Ascending aorta (tissue), 2 donors: Measurements from ENCODE around the gene EIF5. TPM values are rescaled to one million over a fixed set of nuclear protein-coding genes. Genes with fewer than 3 reads are reported as not detected.

ENCODE experiments used
- DNase-seq, 2 donors: peaks; one replicate each; pipeline ENCODE4 v3.0.0-alpha.2; 2019; ENCODE audit warnings: low spot score in 2 of 2
- H3K27ac ChIP-seq, 2 donors: fragments of 200-600 bp; sonication (generic); one replicate each; pipeline ENCODE4 v1.5.1; 2016 to 2017; ENCODE audit warnings: mild to moderate bottlenecking in 1 of 2
- H3K27me3 ChIP-seq: fragments of 200-600 bp; sonication (generic); one replicate; pipeline ENCODE4 v1.5.1; 2017
- H3K36me3 ChIP-seq, 2 donors: fragments of 200-600 bp; sonication (generic); one replicate each; pipeline ENCODE4 v1.5.1; 2016
- H3K4me1 ChIP-seq, 2 donors: fragments of 200-600 bp; sonication (generic); one replicate each; pipeline ENCODE4 v1.5.1; 2016 to 2017; ENCODE audit warnings: mild to moderate bottlenecking in 1 of 2
- H3K4me3 ChIP-seq, 2 donors: fragments of 200-600 bp; sonication (generic); one replicate each; pipeline ENCODE4 v1.5.1; 2016 to 2017; ENCODE audit warnings: mild to moderate bottlenecking in 1 of 2
- H3K9me3 ChIP-seq, 2 donors: fragments of 200-600 bp; sonication (generic); one replicate each; pipeline ENCODE4 v1.5.1; 2016
- intact Hi-C: fragments of 100-400 bp; cut with DNase I; formaldehyde crosslinking; loops from one replicate; pipeline ENCODE4 v1.15.1; 2023
- total RNA-seq: library from RNA; depleted of rRNA; stranded (reverse); fragments of >200 nt; gene quantifications from one replicate; pipeline ENCODE4 v1.1.0, GENCODE V29; 2016
- TF ChIP-seq, protein P1 (sequence below), 3 experiments: fragments of 200-600 bp in 2 of 3; fragments of 450-650 bp in 1 of 3; sonication (generic) in 2 of 3; IDR thresholded peaks; one replicate each; pipeline ENCODE4 v1.5.1; 2016 to 2019; ENCODE audit warnings: antibody characterized with exemption in 3 of 3, mild to moderate bottlenecking in 1 of 3, moderate library complexity in 1 of 3

Gene EIF5
- total RNA-seq, 1 donor from 2014 or later = 85.5 TPM

DNA sequence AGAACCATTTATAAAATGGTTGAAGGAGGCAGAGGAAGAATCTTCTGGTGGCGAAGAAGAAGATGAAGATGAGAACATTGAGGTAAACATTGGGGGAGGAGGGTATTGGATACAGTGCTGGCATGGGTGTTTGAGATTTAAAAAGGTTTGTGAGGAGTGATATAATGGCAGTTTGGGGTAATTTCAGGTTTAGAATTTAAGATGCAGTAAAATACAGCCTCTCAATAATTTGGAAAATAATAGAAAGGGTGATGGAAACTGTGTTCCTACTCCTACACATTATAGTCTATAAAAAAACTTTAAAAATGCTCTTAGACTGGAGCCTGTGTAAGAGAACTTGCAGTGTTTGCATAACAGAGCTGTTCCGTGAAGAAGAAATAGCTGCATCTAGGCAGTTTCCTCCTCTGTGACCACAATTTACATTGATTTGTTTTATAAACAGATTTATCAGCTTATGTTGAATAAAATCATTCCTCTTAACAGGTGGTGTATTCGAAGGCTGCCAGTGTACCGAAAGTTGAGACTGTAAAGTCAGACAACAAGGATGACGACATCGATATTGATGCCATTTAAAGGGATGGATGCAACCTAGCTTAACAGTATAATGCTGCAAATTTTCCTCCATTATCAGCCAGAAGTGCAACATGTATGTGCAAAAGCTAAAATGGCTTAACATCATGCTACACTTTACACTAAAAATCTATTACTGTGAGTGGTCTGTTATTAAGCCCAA lies 6.6 kb downstream of the EIF5 start:
- TF ChIP-seq, protein P1, sequence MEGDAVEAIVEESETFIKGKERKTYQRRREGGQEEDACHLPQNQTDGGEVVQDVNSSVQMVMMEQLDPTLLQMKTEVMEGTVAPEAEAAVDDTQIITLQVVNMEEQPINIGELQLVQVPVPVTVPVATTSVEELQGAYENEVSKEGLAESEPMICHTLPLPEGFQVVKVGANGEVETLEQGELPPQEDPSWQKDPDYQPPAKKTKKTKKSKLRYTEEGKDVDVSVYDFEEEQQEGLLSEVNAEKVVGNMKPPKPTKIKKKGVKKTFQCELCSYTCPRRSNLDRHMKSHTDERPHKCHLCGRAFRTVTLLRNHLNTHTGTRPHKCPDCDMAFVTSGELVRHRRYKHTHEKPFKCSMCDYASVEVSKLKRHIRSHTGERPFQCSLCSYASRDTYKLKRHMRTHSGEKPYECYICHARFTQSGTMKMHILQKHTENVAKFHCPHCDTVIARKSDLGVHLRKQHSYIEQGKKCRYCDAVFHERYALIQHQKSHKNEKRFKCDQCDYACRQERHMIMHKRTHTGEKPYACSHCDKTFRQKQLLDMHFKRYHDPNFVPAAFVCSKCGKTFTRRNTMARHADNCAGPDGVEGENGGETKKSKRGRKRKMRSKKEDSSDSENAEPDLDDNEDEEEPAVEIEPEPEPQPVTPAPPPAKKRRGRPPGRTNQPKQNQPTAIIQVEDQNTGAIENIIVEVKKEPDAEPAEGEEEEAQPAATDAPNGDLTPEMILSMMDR (IDR thresholded peaks at IDR 0.05) = no peak
- H3K4me1 ChIP-seq = peaks cover 0 to 8% of the 10 kb centered on the region in 2 donors
- intact Hi-C loops = no loop called here
- no peak for DNase-seq
- H3K36me3 ChIP-seq = peaks cover 83 to 93% of the 10 kb centered on the region in 2 donors
- H3K27me3 ChIP-seq = no peaks in the 10 kb centered on the region
- H3K4me3 ChIP-seq = no peak overlapping the region
- no peaks in the 10 kb centered on the region for H3K9me3 ChIP-seq
- no peak overlapping the region for H3K27ac ChIP-seq

DNA sequence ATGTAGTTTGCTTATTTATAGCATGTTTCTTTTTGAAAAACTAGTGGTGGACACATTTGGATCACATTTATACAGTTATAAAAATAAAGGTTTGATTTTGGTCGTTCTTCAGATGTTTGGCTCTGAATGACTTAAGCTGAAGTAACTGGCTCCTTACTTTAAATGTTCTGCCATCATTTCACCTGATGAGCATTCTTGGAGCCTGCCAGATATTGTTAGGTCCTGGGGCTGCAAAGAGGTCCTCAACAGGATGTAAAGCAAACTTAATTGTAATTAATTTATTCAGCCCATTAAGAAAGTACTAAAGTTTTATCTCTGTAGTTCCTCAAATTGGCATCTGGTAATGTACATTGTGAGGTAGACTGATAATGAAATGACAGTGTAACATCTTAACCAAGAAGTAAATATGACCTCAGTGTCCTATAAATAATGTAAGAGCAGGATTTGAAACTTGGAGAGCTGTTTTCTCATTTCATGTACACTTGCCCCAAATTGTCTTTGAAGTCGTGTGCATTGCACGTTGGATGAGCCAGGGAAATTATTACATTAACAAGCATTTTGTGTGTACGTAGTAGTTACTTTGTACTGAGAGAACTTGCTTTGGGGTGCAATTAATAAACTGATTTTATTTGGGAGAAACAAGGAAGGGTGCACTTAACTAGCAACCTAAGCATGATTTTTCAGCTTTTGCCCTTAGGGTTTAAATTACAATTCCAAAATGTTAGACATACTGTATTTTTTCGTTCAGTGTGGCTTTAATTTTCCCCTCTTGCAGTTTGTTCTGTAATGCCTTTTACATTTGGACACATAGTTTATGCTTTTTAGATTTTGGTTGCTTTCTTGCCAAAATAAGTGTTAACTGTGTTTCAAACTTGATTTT lies 7.5 kb downstream of the EIF5 start:
- Histone ChIP-seq H3K4me3 (no peak overlapping the region), H3K27ac (no peak overlapping the region), H3K36me3 (peaks cover 75 to 84% of the 10 kb centered on the region in 2 donors), H3K4me1 (no peaks in the 10 kb centered on the region), H3K9me3 (no peaks in the 10 kb centered on the region), H3K27me3 (no peaks in the 10 kb centered on the region)
- no peak for DNase-seq
- intact Hi-C loops = no loop called here
- TF ChIP-seq, protein P1 (IDR thresholded peaks at IDR 0.05) = no peak

DNA sequence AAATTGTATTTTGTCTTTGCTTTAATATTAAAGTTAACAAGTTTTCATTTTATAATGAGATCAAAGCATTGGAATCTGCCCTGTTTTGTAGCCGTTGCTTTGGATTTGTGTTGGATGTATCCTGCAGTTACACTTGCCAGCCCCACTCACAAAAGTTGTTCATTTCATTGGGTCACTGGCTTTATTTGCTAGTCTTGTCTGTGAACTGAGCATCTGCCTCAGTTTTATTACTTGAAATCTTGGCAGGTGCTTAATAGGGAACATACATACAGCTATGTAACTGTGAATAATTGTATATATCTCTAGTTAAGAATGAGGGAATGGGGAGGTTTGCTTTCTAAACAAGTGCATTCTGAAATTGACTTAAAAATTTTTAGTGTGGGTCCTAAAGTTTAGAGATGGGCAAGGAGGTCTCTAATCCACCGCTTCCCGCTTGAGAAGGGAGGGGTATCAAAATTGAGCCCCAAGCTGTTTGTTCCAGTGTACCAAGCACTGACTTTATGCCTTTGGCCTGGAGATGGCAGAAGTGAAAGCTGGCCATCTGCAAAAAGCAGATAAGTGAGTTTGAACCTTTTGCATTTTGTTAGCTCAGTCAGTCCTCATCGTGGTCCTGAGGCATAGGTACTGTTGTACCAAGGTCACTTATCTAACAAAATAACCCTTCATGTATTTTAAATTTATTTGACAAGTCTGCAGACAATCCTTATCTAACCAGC lies 9.3 kb downstream of the EIF5 start:
- Histone ChIP-seq H3K36me3 (peaks cover 56 to 66% of the 10 kb centered on the region in 2 donors), H3K9me3 (no peaks in the 10 kb centered on the region), H3K27me3 (no peaks in the 10 kb centered on the region), H3K4me3 (no peak overlapping the region), H3K27ac (no peak overlapping the region), H3K4me1 (no peaks in the 10 kb centered on the region)
- intact Hi-C loops = no loop called here
- no peak for DNase-seq
- TF ChIP-seq, protein P1 (IDR thresholded peaks at IDR 0.05) = no peak

DNA sequence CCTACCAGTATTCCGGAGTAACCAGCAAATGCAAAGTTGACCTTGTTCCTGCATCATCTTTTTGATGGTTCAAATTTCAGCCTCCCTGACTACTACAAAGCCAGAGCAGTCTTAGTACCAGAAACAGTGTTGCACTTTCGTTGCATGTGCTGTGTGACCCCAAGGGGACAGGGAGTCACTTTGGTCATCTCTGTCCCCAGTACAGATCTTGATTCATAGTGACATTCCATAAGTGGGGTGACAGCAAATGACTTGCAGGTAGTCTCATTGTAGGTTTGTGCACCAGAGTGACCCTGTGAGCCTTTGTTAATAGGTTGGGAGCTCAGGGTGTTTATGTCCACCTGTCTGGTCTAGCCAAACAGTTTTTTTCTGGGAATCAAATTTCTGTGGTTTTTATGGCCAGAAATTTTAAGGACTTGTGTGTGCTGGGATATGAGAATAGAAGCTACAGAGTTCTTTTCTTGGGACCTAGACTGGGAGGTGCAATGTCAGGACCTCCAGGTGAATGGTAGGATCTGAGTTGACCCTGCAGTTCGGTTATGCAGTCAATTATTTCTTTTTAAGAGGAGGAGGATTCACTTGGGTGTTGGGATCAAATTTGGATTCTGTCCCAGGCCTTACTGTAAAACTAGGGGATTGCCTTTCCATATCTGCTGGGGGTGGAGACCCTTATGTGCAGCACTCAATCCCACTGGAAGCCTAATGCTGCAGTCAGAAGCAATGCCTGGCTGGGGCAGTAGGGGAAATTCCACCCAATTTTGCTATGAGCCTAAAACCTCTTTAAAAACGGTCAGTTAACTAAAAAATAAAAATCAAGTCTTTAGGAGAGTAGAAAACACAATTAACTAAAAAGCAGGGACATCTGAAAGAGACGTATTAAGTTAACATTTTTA lies 10.1 kb downstream of the EIF5 start:
- TF ChIP-seq, protein P1 (IDR thresholded peaks at IDR 0.05) = no peak
- no peaks in the 10 kb centered on the region for H3K27me3 ChIP-seq
- no peaks in the 10 kb centered on the region for H3K4me1 ChIP-seq
- no peak overlapping the region for H3K4me3 ChIP-seq
- no peaks in the 10 kb centered on the region for H3K9me3 ChIP-seq
- H3K36me3 ChIP-seq = peaks cover 48 to 58% of the 10 kb centered on the region in 2 donors
- no peak overlapping the region for H3K27ac ChIP-seq
- intact Hi-C loops = no loop called here
- no peak for DNase-seq

DNA sequence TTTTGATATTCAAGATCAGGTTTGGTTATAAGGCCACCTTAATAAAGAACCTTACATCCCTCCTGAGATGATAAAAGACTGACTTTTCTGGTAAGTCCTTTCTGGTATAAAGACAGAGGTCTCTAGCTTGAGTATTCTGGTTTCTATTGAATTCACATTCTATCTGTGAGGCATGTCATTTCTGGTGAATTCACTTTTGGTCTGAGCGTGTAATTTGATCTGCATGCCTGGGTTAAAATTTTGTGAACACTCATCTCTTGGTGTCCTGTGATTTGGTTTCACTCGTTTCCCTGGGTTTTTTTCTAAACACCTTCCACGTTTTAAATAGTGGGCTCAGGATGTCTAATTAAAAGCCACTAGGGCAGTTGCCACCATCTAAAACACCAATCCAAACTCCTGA lies 12.2 kb downstream of the EIF5 start:
- intact Hi-C loops = no loop called here
- Histone ChIP-seq H3K4me1 (no peaks in the 10 kb centered on the region), H3K9me3 (no peaks in the 10 kb centered on the region), H3K4me3 (no peak overlapping the region), H3K27ac (no peak overlapping the region), H3K36me3 (peaks cover 27 to 36% of the 10 kb centered on the region in 2 donors), H3K27me3 (no peaks in the 10 kb centered on the region)
- DNase-seq = no peak
- TF ChIP-seq, protein P1 (IDR thresholded peaks at IDR 0.05) = no peak
